Activated CD8-positive, alpha-beta memory T cell treated with anti-CD3 and anti-CD28 coated beads for 1 hour (primary cell): ENCODE data around the gene SARS1.

Experiments used
- DNase-seq, 2 donors: peaks; one replicate each; pipeline ENCODE4 v3.0.0-alpha.2; 2020; ENCODE audit warnings: low read depth in 1 of 2; ENCODE audit errors: extremely low read depth in 1 of 2

SARS1 gene

DNA sequence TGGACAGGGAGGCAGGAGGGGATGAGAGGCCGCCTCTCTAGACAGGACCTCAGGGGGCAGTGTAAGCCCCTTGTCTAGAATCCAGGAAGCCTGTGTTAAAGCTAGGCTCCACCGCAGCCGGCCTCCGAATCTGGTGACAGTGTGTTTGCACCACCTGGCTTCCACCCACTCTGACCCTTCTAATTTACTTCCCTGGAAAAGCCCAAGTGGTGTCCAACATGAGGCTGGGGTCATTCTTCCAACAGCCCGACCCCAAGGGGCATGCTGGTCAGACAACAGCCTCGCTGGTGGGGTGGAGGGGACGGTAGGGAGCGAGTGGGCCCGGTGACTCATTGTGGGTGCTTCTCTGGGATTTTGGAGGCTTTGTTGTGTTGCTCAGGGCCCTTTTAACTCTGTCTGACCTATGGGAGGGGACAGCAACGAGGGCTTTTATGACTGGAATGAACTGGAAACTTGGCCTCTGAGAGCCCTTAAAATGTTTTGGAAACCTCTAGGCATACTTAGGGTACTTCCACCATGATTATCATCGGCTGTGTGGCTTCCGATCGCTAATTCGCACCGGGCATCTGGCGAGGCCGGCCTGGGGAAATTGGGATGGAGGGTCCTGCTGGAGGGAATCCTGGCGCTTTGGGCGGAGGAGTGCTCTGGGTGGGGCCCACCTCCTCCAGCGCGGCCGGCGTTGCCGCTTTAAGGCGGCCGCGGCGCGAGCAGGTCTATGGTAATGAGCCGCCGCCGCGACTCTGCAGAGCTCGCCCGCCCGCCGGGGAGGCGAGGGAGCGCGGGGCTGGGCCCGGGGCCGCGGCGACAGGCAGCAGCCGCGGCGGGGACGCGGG is 35.3 kb downstream of the SARS1 start, which contains the start of gene CELSR2:
Gene CELSR2 (plus strand): TSS at position 743 of the 833 bp plus-strand sequence. CDS start 541 bp downstream, outside the sequence.
- peak in 1 of 2 donors; percentile 39 for DNase-seq

DNA sequence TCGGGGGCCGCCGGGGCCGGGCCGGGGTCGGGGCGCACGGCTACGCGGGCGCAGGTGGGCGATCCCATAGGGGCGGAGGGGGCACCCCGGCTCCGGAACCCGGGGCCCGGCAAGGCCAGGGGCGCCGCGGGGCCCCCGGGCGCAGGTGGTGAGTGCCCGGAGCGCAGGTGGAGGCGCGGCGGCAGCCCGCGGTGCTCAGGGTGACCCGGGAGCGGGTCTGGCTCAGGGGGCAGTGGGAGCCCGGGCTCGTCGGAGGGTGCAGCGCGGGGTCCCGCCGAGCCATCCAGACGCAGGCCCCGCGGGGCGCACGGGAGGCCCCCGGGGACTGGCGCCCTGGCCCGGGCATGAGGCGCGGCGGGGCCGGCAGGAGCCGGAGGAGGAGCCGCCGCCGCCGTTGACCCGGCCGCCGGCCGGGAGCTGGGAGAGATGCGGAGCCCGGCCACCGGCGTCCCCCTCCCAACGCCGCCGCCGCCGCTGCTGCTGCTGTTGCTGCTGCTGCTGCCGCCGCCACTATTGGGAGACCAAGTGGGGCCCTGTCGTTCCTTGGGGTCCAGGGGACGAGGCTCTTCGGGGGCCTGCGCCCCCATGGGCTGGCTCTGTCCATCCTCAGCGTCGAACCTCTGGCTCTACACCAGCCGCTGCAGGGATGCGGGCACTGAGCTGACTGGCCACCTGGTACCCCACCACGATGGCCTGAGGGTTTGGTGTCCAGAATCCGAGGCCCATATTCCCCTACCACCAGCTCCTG is 36.1 kb downstream of the SARS1 start:
- no peak for DNase-seq

DNA sequence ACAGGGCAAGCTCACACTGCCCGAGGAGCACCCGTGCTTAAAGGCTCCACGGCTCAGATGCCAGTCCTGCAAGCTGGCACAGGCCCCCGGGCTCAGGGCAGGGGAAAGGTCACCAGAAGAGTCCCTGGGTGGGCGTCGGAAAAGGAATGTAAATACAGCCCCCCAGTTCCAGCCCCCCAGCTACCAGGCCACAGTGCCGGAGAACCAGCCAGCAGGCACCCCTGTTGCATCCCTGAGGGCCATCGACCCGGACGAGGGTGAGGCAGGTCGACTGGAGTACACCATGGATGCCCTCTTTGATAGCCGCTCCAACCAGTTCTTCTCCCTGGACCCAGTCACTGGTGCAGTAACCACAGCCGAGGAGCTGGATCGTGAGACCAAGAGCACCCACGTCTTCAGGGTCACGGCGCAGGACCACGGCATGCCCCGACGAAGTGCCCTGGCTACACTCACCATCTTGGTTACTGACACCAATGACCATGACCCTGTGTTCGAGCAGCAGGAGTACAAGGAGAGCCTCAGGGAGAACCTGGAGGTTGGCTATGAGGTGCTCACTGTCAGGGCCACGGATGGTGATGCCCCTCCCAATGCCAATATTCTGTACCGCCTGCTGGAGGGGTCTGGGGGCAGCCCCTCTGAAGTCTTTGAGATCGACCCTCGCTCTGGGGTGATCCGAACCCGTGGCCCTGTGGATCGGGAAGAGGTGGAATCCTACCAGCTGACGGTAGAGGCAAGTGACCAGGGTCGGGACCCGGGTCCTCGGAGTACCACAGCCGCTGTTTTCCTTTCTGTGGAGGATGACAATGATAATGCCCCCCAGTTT is 36.9 kb downstream of the SARS1 start:
- DNase-seq, result no peak

DNA sequence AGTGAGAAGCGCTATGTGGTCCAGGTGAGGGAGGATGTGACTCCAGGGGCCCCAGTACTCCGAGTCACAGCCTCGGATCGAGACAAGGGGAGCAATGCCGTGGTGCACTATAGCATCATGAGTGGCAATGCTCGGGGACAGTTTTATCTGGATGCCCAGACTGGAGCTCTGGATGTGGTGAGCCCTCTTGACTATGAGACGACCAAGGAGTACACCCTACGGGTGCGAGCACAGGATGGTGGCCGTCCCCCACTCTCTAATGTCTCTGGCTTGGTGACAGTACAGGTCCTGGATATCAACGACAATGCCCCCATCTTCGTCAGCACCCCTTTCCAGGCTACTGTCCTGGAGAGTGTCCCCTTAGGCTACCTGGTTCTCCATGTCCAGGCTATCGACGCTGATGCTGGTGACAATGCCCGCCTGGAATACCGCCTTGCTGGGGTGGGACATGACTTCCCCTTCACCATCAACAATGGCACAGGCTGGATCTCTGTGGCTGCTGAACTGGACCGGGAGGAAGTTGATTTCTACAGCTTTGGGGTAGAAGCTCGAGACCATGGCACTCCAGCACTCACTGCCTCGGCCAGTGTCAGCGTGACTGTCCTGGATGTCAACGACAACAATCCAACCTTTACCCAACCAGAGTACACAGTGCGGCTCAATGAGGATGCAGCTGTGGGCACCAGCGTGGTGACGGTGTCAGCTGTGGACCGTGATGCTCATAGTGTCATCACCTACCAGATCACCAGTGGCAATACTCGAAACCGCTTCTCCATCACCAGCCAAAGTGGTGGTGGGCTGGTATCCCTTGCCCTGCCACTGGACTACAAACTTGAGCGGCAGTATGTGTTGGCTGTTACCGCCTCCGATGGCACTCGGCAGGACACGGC is 37.8 kb downstream of the SARS1 start:
- DNase-seq, result no peak

DNA sequence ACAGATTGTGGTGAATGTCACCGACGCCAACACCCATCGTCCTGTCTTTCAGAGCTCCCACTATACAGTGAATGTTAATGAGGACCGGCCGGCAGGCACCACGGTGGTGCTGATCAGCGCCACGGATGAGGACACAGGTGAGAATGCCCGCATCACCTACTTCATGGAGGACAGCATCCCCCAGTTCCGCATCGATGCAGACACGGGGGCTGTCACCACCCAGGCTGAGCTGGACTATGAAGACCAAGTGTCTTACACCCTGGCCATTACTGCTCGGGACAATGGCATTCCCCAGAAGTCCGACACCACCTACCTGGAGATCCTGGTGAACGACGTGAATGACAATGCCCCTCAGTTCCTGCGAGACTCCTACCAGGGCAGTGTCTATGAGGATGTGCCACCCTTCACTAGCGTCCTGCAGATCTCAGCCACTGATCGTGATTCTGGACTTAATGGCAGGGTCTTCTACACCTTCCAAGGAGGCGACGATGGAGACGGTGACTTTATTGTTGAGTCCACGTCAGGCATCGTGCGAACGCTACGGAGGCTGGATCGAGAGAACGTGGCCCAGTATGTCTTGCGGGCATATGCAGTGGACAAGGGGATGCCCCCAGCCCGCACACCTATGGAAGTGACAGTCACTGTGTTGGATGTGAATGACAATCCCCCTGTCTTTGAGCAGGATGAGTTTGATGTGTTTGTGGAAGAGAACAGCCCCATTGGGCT is 38.6 kb downstream of the SARS1 start:
- DNase-seq, result no peak

- DNase-seq, result no peak
These were observed 39.4 kb downstream of the SARS1 start for GRCh38 chr1:109252893-109253802.

DNA sequence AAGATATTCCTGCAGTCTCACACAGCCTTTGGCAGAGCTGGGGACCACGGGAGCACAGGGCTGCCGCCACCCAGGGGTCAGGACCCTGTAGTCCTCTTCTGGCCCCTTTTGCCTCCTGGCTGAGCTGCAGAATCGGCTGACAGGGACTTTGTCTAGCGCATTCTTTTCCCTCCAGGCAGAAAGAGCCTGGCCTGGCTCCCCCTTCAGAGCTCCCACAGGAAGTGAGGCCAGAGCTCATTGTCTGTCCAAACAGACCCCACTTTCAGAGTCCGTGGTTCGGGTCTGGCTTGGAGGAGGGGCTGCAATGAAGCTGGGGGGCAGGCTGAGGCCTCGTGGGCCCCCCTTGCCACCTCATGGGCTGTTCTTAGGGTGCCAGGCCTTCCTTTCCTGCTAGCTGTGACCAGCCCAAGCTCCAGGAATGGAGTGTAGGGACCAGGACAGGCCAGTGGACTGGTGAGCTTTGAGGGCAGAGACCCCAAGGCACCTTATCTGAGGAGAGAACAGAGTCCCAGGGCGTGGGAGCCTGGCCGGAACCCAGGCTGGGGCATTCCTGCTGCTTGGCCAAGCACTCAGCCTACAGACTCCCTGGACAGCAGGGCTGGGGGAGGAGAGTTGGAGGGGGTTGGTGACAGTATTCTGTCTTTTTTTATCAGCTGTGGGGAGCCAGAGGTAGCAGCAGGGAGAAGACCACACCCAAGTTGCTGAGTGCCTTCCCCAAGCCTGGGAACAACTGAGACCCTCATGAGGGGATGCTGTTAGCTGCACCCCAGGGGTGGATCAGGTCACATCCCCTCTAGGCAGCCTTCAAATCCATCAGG is 40.3 kb downstream of the SARS1 start:
- no peak for DNase-seq

DNA sequence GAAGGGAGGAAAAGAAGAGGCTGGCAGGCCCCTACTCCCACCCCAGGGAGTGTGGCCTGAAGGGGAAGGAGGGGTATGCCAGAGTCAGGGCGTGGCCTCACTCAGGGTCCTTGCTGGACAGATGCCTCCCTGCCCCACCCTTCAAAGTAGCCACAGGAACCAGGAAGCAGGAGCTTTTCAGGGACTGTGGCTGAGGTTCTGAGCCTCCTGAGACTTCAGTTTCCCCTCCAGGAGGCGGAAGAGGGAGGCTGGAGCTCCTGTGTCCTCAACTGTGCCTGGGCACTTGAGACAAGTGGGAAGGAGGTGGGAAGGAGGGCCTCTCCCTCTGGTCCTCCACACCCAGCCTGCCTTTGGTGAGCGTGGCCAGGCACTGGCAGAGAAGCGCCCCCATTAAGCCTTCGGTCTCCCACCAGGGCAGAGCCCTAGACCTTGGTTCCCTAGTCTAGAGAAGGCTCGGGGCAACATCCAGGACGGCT is 40.9 kb downstream of the SARS1 start:
- no peak for DNase-seq

DNA sequence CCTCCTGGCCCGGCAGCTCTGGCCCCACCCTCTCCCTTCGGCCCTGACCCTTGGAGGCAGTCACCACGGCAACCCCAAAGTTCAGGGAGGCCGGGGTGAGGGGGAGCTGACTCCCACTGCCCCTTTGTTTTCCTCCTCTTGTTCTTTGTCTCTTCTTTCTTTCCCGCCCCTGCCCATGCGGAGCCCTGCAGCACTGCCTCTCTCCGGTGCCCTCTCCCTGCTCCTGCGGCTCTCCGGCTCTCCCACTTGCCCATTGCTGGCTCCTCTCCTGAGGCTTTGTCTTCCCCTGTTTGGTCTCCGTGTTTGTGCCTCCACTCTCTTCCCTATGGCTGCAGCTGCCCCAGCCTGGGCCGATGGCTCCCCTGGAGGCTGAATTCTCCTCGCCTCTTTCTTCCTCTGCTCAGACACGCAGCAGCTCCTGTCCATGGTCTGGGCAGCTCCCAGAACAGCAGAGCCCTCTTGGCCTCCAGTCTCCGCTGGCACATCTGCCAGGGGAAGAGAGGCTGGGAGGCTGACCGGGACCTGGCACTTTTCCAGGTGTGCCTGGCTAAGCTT is 41.5 kb downstream of the SARS1 start:
- DNase-seq, result no peak

DNA sequence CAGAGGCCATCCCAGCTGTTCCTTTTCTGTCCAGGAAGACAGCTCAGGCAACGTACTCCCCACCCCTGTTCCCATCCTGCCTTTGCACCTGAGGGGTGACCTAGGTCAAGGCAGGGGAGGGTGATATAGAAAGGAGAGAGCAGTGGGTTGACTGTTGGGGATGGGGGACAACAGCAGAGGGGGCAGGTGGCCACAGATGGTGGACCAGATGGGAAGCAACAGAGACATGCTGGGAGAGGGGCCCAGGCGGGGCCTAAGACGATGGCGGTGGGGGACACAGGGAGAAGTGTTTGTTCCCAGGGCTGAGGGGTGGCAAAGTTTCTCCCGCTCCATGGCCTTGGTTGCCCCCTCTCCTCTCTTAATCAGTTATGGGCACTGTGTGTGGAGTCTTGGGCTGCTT is 42.0 kb downstream of the SARS1 start:
- no peak for DNase-seq

DNA sequence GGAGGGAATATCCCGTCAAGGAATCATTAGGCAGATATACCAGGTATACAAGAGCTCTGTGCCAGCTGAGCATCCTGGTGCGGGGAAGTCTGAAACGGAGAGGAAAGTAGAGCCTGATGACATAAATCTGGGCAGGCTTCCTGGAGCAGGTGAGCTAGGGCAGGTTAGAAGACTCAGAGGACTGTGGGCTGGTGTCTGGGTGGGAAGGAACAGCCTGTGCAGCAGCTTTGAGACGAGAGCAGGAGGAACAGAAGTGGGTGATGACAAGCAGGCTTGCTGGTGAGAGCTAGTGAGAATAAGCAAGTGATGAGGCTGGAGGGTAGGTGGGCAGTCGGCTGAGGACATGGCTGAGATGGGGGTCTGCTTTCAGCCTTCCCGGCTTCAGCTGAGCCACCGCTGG is 42.4 kb downstream of the SARS1 start:
- no peak for DNase-seq

- no peak for DNase-seq
These were observed 43.4 kb downstream of the SARS1 start for GRCh38 chr1:109256971-109257681.

DNA sequence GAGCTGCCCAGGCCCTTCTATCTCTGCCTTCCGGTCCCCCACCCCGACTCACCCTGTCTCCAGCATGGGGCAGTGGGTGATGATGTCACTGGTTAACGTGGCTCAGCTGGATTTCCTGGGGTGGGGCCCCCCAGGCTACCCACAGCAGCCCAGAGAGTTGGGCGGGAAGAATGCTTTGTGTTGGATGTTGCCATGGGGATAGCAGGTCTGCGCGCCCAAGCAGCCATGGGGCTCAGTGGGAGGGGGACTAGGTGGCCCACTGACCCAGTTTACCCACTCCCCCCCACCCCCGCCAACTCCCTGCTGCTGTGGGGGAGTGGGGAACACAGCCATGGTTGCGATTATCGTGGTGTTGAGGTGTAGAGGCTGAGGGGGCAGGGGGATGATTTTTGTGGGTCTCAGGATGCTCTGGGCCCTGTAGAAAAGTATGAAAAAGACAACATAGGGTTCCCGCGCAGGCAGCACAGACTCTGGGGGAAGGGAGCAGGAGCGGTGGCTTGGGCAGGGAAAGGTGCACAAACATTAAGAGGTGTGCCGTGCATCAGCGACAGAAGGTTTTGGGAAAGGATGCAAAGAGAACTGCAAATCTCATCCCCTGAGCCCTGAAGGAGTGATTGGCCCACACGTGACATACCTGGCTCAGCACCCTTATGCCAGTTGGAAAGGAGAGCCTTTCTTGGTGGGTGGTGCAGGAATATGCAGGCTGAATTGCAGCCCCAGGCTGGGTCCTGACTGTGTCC is 44.1 kb downstream of the SARS1 start:
- DNase-seq, result no peak

- DNase-seq, result no peak
These were observed 45.1 kb downstream of the SARS1 start for GRCh38 chr1:109258481-109259466.
